ENCODE results near the gene CHRNA9.

GRCh38 chr4:40363382-40363920 lies 28.3 kb downstream of the CHRNA9 start:
- TF ChIP-seq, protein P1, sequence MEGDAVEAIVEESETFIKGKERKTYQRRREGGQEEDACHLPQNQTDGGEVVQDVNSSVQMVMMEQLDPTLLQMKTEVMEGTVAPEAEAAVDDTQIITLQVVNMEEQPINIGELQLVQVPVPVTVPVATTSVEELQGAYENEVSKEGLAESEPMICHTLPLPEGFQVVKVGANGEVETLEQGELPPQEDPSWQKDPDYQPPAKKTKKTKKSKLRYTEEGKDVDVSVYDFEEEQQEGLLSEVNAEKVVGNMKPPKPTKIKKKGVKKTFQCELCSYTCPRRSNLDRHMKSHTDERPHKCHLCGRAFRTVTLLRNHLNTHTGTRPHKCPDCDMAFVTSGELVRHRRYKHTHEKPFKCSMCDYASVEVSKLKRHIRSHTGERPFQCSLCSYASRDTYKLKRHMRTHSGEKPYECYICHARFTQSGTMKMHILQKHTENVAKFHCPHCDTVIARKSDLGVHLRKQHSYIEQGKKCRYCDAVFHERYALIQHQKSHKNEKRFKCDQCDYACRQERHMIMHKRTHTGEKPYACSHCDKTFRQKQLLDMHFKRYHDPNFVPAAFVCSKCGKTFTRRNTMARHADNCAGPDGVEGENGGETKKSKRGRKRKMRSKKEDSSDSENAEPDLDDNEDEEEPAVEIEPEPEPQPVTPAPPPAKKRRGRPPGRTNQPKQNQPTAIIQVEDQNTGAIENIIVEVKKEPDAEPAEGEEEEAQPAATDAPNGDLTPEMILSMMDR (IDR thresholded peaks at IDR 0.05): no peak
- no peak for TF ChIP-seq EP300 (IDR thresholded peaks at IDR 0.05)

Measured in ovary (tissue), 3 donors.